ENCODE results near the gene H3-3A. TPM values are rescaled to one million over a fixed set of nuclear protein-coding genes. Genes with fewer than 3 reads are reported as not detected.
A peak's percentile ranks its signal among the peaks of the same experiment; 100 is the strongest.

The H3-3A gene
- total RNA-seq, 1 experiment from 2014 or later = 894 TPM

GRCh38 chr1:226083302-226084101 is 21.0 kb downstream of the H3-3A start:
- ATAC-seq (peak; percentile 83), DNase-seq (ENCODE audit: low spot score) (peak; percentile 93)
- Mint-ChIP-seq H3K36me3 (no peaks in the 10 kb centered on the region), H3K4me1 (peaks cover 6% of the 10 kb centered on the region), H3K4me3 (peak overlapping the region; percentile 85), H3K9me3 (no peaks in the 10 kb centered on the region), H3K27ac (no peak overlapping the region), H3K27me3 (ENCODE audit: low read depth) (peaks cover 59% of the 10 kb centered on the region)
- POLR2A ChIA-PET = interaction anchor here (1.1 to 2.2 kb wide), 3 partner anchors 10 to 21 kb away, joined by 4 to 15 read pairs (median 4); partner anchors contain the start of gene H3-3A
- CTCF ChIA-PET = interaction anchor here (0.8 to 2.2 kb wide), 15 partner anchors 9 to 543 kb away, joined by 3 to 31 read pairs (median 4); partner anchors contain the start of gene H3-3A
- 0 out of 2 replicates have a peak, but pooled peaks have one; percentile 20 for TF ChIP-seq GABPB1 (CRISPR knock-in tag; IDR thresholded peaks at IDR 0.05)
- TF ChIP-seq E2F5 (CRISPR knock-in tag; IDR thresholded peaks at IDR 0.05) = no peak
- TF ChIP-seq HMGXB4 (CRISPR knock-in tag; IDR thresholded peaks at IDR 0.05) = peak; percentile 80; the same call in 1 of the 2 replicates
- TF ChIP-seq JAZF1 (CRISPR knock-in tag; IDR thresholded peaks at IDR 0.05) = no peak
- TF ChIP-seq SP1 (CRISPR knock-in tag; conservative IDR thresholded peaks at IDR 0.05) = peak; percentile 69
- TF ChIP-seq ARID4B (CRISPR knock-in tag; IDR thresholded peaks at IDR 0.05; ENCODE audit: borderline replicate concordance) = peak; percentile 78; the same call in 1 of the 2 replicates
- TF ChIP-seq MAX (CRISPR knock-in tag; IDR thresholded peaks at IDR 0.05) = peak; percentile 78
- TF ChIP-seq USF1 (CRISPR knock-in tag; IDR thresholded peaks at IDR 0.05) = peak; percentile 98
- 0 out of 2 replicates have a peak, but pooled peaks have one; percentile 55 for TF ChIP-seq MYBL2 (CRISPR knock-in tag; IDR thresholded peaks at IDR 0.05)
- TF ChIP-seq FOXP4 (CRISPR knock-in tag; IDR thresholded peaks at IDR 0.05) = peak; percentile 75; the same call in 1 of the 2 replicates
- TF ChIP-seq ZNF232 (CRISPR knock-in tag; IDR thresholded peaks at IDR 0.05) = no peak
- TF ChIP-seq FOXK1 (CRISPR knock-in tag; IDR thresholded peaks at IDR 0.05) = peak; percentile 64
- TF ChIP-seq SMAD3 (CRISPR knock-in tag; IDR thresholded peaks at IDR 0.05; ENCODE audit: borderline replicate concordance) = no peak; the same call in 1 of the 2 replicates
- 0 out of 2 replicates have a peak, but pooled peaks have one; percentile 27 for TF ChIP-seq KAT7 (CRISPR knock-in tag; IDR thresholded peaks at IDR 0.05; ENCODE audit: borderline replicate concordance)
- TF ChIP-seq ZNF281 (CRISPR knock-in tag; IDR thresholded peaks at IDR 0.05) = 0 out of 2 replicates have a peak, but pooled peaks have one; percentile 0
- TF ChIP-seq CREM (CRISPR knock-in tag; IDR thresholded peaks at IDR 0.05) = 0 out of 2 replicates have a peak, but pooled peaks have one; percentile 28
- 0 out of 2 replicates have a peak, but pooled peaks have one; percentile 18 for TF ChIP-seq TEAD1 (CRISPR knock-in tag; IDR thresholded peaks at IDR 0.05)
- peak; percentile 98 for TF ChIP-seq USF2 (CRISPR knock-in tag; IDR thresholded peaks at IDR 0.05)
- TF ChIP-seq ETV6 (CRISPR knock-in tag; IDR thresholded peaks at IDR 0.05) = peak; percentile 79

Measured in WTC11 (cell line).